Tibial artery (tissue), 4 donors: ENCODE measurements around the gene PPT1.

ENCODE experiments used
- DNase-seq, 2 donors: peaks; one replicate each; pipeline ENCODE4 v3.0.0-alpha.2; 2019
- H3K27ac ChIP-seq, 2 donors: fragments of 200-600 bp; sonication (generic) in 1 of 2; 1 replicate in 1 of 2; 2 replicates in 1 of 2; pipeline ENCODE4 v1.5.1; 2018 to 2019; ENCODE audit warnings: mild to moderate bottlenecking in 1 of 2
- H3K27me3 ChIP-seq, 2 donors: fragments of 200-600 bp; sonication (generic) in 1 of 2; one replicate each; pipeline versions ENCODE4 v1.5.1 to v1.6.0; 2016 to 2019
- H3K36me3 ChIP-seq, 3 donors: fragments of 200-600 bp; sonication (generic) in 2 of 3; one replicate each; pipeline ENCODE4 v1.5.1; 2016 to 2019; ENCODE audit warnings: mild to moderate bottlenecking in 2 of 3
- H3K4me1 ChIP-seq, 4 donors: fragments of 200-600 bp; sonication (generic) in 2 of 4; 1 replicate in 3 of 4; 2 replicates in 1 of 4; pipeline ENCODE4 v1.5.1; 2016 to 2019
- H3K4me3 ChIP-seq, 2 donors: fragments of 200-600 bp; sonication (generic) in 1 of 2; 1 replicate in 1 of 2; 2 replicates in 1 of 2; pipeline ENCODE4 v1.5.1; 2018 to 2019; ENCODE audit warnings: mild to moderate bottlenecking in 2 of 2
- H3K9me3 ChIP-seq, 3 donors: fragments of 200-600 bp; sonication (generic) in 1 of 3; one replicate each; pipeline ENCODE4 v1.5.1; 2016 to 2019
- CTCF ChIP-seq, 2 experiments: fragments of 200-600 bp in 1 of 2; fragments of 450-650 bp in 1 of 2; IDR thresholded peaks; one replicate each; pipeline ENCODE4 v1.5.1; 2017 to 2019; ENCODE audit warnings: antibody characterized with exemption in 2 of 2, mild to moderate bottlenecking in 1 of 2, moderate library complexity in 1 of 2
- intact Hi-C: fragments of 100-400 bp; cut with DNase I; formaldehyde crosslinking; loops from one replicate; pipeline ENCODE4 v1.15.0; 2023; ENCODE audit warnings: low total_unique reads

PPT1 gene

GRCh38 chr1:40044110-40044509 lies 52.9 kb downstream of the PPT1 start:
- H3K27me3 ChIP-seq: no peaks in the 10 kb centered on the region
- peak overlapping the region in 1 of 2 donors; percentile 21 for H3K27ac ChIP-seq
- H3K4me1 ChIP-seq: peaks cover 0 to 82% (median 58%) of the 10 kb centered on the region in 4 donors
- no peak for DNase-seq
- H3K9me3 ChIP-seq: no peaks in the 10 kb centered on the region
- intact Hi-C loops: no loop called here
- H3K36me3 ChIP-seq: no peaks in the 10 kb centered on the region
- no peak for TF ChIP-seq CTCF (IDR thresholded peaks at IDR 0.05)
- no peak overlapping the region for H3K4me3 ChIP-seq

- DNase-seq: no peak
- TF ChIP-seq CTCF (IDR thresholded peaks at IDR 0.05): no peak
- H3K27me3 ChIP-seq: no peaks in the 10 kb centered on the region
- peak overlapping the region; percentile 83 to 97 for H3K4me3 ChIP-seq
- peak overlapping the region; percentile 96 to 99 for H3K27ac ChIP-seq
- H3K9me3 ChIP-seq: no peaks in the 10 kb centered on the region
- intact Hi-C loops: no loop called here
- no peaks in the 10 kb centered on the region for H3K36me3 ChIP-seq
- H3K4me1 ChIP-seq: peaks cover 0 to 77% (median 55%) of the 10 kb centered on the region in 4 donors
Measured at GRCh38 chr1:40042341-40042740, 54.7 kb downstream of the PPT1 start.

GRCh38 chr1:40041466-40041838 lies 55.6 kb downstream of the PPT1 start:
- H3K9me3 ChIP-seq: no peaks in the 10 kb centered on the region
- intact Hi-C loops: no loop called here
- TF ChIP-seq CTCF (IDR thresholded peaks at IDR 0.05): no peak
- H3K36me3 ChIP-seq: no peaks in the 10 kb centered on the region
- H3K4me3 ChIP-seq: peak overlapping the region; percentile 83 to 97
- peaks cover 0 to 75% (median 59%) of the 10 kb centered on the region in 4 donors for H3K4me1 ChIP-seq
- no peaks in the 10 kb centered on the region for H3K27me3 ChIP-seq
- DNase-seq: no peak
- H3K27ac ChIP-seq: peak overlapping the region; percentile 96 to 99

- Histone ChIP-seq H3K27ac (peak within 1 kb of the TSS; percentile 96 to 99), H3K9me3 (no peaks in the 10 kb centered on the region), H3K36me3 (no peaks in the 10 kb centered on the region), H3K27me3 (no peaks in the 10 kb centered on the region), H3K4me1 (peaks cover 0 to 75% (median 61%) of the 10 kb centered on the region in 4 donors), H3K4me3 (peak within 1 kb of the TSS; percentile 83 to 97)
- intact Hi-C loops: no loop called here
- DNase-seq: peak; percentile 99 to 100
- no peak for TF ChIP-seq CTCF (IDR thresholded peaks at IDR 0.05)
Measured at GRCh38 chr1:40040511-40041465, 56.3 kb downstream of the PPT1 start, which contains the start of gene CAP1. Gene CAP1 (plus strand): TSS chr1:40040729. CDS start chr1:40059347, 18,618 bp downstream.

- intact Hi-C loops: no loop called here
- Histone ChIP-seq H3K27me3 (no peaks in the 10 kb centered on the region), H3K27ac (peak overlapping the region; percentile 96 to 99), H3K4me1 (peaks cover 0 to 67% (median 53%) of the 10 kb centered on the region in 4 donors), H3K36me3 (no peaks in the 10 kb centered on the region), H3K4me3 (peak overlapping the region; percentile 83 to 97), H3K9me3 (no peaks in the 10 kb centered on the region)
- peak; percentile 92 to 93 for DNase-seq
- no peak for TF ChIP-seq CTCF (IDR thresholded peaks at IDR 0.05)
Measured at GRCh38 chr1:40039757-40040510, 57.1 kb downstream of the PPT1 start.
